Activated CD8-positive, alpha-beta T cell treated with anti-CD3 and anti-CD28 coated beads, Interleukin-2, amount 10 ng/mL, durations not matched to agents 7 days and 5 days (primary cell): Measurements from ENCODE around the gene HOXC5. TPM values are rescaled to one million over a fixed set of nuclear protein-coding genes. Genes with fewer than 3 reads are reported as not detected.

Experiments
- ATAC-seq: fragments of 150-1000 bp; cut with Tn5 transposase; one replicate; pipeline ENCODE4 v1.10.0; 2021; ENCODE audit warnings: moderate library complexity
- CTCF ChIA-PET: fragments of 350-600 bp; sonication (Branson Sonifier 250); formaldehyde crosslinking; loops from one replicate; lab custom pipeline; 2021; ENCODE audit warnings: antibody characterized with exemption; lab: Charles Lee
- POLR2A ChIA-PET: fragments of 350-600 bp; sonication (Branson Sonifier 250); formaldehyde crosslinking; loops from one replicate; lab custom pipeline; 2021; ENCODE audit warnings: antibody characterized with exemption; lab: Charles Lee
- DNase-seq: peaks from one replicate; pipeline ENCODE4 v3.0.0-alpha.2; 2020
- H3K27ac Mint-ChIP-seq: one replicate; pipeline ENCODE4 v1.8.0; 2021; ENCODE audit warnings: mild to moderate bottlenecking, mixed read lengths
- H3K27me3 Mint-ChIP-seq: one replicate; pipeline ENCODE4 v1.8.0; 2021; ENCODE audit warnings: low read depth, mixed read lengths
- H3K36me3 Mint-ChIP-seq: one replicate; pipeline ENCODE4 v1.8.0; 2021; ENCODE audit warnings: low read depth, mixed read lengths
- H3K4me1 Mint-ChIP-seq: one replicate; pipeline ENCODE4 v1.8.0; 2021; ENCODE audit warnings: low read depth, mixed read lengths
- H3K4me3 Mint-ChIP-seq: one replicate; pipeline ENCODE4 v1.8.0; 2021; ENCODE audit warnings: mild to moderate bottlenecking, mixed read lengths
- H3K9me3 Mint-ChIP-seq: one replicate; pipeline ENCODE4 v1.8.0; 2022; ENCODE audit warnings: mixed read lengths; ENCODE audit not compliant: insufficient read depth
- microRNA-seq: library from miRNA; unstranded; fragments of <30 nt; microRNA quantifications from one replicate; pipeline ENCODE4 v1.2.0, GENCODE V29; 2022
- total RNA-seq, 2 experiments: library from RNA; stranded (reverse); gene quantifications; one replicate each; pipeline ENCODE4 v1.2.3, GENCODE V29; 2021

The HOXC5 gene
- total RNA-seq, 2 experiments from 2014 or later = not detected

DNA sequence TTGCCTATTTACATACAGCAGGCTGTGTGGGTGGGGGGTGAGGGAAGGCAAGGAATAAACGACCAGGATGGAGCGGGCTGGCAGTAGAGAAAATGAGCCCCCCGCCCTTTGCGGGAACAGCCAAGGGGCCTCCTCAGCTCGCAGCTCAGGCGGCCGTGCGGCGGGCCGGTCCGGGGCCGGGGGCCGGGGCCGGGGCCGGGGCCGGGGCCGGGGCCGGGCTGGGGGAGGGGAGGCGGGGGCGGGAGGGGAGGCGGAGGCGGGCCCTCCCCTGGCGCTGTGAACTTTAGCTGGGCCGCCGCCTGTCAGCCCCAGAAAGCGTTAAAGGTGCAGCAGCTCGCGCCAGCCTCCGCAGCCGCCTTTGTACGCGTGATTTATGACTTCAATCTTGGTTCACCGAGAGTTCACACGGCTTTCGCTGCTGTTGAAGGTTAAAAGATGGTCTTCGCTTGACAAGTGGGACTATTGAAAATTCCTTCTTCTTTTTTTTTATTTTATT, 49.6 kb downstream of the HOXC5 start:
- POLR2A ChIA-PET = interaction anchor here (0.7 to 1.3 kb wide), 2 partner anchors 29 to 56 kb away, joined by 3 read pairs; partner anchors contain the start of gene HOXC4
- DNase-seq (peak; percentile 66), ATAC-seq (peak; percentile 44)
- CTCF ChIA-PET = interaction anchor here (0.8 to 1.1 kb wide), 2 partner anchors 21 to 125 kb away, joined by 3 to 4 read pairs; no protein-coding TSS in a partner anchor
- H3K36me3 Mint-ChIP-seq = no peaks in the 10 kb centered on the region
- peaks cover 7% of the 10 kb centered on the region for H3K27me3 Mint-ChIP-seq
- peak overlapping the region; percentile 85 for H3K4me3 Mint-ChIP-seq
- no peaks in the 10 kb centered on the region for H3K9me3 Mint-ChIP-seq
- peak overlapping the region; percentile 90 for H3K27ac Mint-ChIP-seq
- peaks cover 29% of the 10 kb centered on the region for H3K4me1 Mint-ChIP-seq

Small RNA genes lying within 50 kb of the gene (microRNA-seq; reads per million reads assigned to microRNA genes)
- gene MIR196A2 (6.9 reads per million, percentile 13 among the genes with 10 or more reads in this experiment), gene MIR615 (not detected)

Other genes starting within 250 kb of the HOXC5 start
- gene HOXC13, start 94.2 kb upstream of the HOXC5 start, total RNA-seq = not detected
- gene HOXC12, start 78.1 kb upstream of the HOXC5 start, total RNA-seq = not detected
- gene HOXC11, start 59.9 kb upstream of the HOXC5 start, total RNA-seq = not detected
- not detected for gene HOTAIR, start 58.1 kb upstream of the HOXC5 start, total RNA-seq
- gene HOXC10, start 47.9 kb upstream of the HOXC5 start, total RNA-seq = not detected
- gene HOXC9, start 32.9 kb upstream of the HOXC5 start, total RNA-seq = not detected
- gene HOXC8, start 24.1 kb upstream of the HOXC5 start, total RNA-seq = not detected
- not detected for gene HOXC6, start 4.6 kb upstream of the HOXC5 start, total RNA-seq
- 1 to 10 TPM; 1.1 to 1.3 TPM for gene HOXC4, start 20.8 kb downstream of the HOXC5 start, total RNA-seq
- 10 to 100 TPM; 21.5 to 22.8 TPM for gene SMUG1, start 155.9 kb downstream of the HOXC5 start, total RNA-seq
- 100 to 1,000 TPM; 145 to 148 TPM for gene CBX5, start 247.1 kb downstream of the HOXC5 start, total RNA-seq
- gene HNRNPA1, start 247.7 kb downstream of the HOXC5 start, total RNA-seq = 1,000 to 10,000 TPM; 1,520 to 1,553 TPM